Measurements from ENCODE around the gene IGFBP5.

IGFBP5 gene

GRCh38 chr2:216646116-216646515 lies 49.2 kb downstream of the IGFBP5 start:
- no peak for TF ChIP-seq CTCF (IDR thresholded peaks at IDR 0.05; ENCODE audit: insufficient read depth, missing control alignments)
- no peak for DNase-seq (ENCODE audit: insufficient read length, low spot score)
- FAIRE-seq = no peak

- no peak for FAIRE-seq
- no peak for DNase-seq (ENCODE audit: insufficient read length, low spot score)
- no peak for TF ChIP-seq CTCF (IDR thresholded peaks at IDR 0.05; ENCODE audit: insufficient read depth, missing control alignments)
These were observed 49.8 kb downstream of the IGFBP5 start for GRCh38 chr2:216645636-216645950.

GRCh38 chr2:216644842-216645635 lies 50.3 kb downstream of the IGFBP5 start:
- FAIRE-seq (no peak), DNase-seq (ENCODE audit: insufficient read length, low spot score) (no peak)
- TF ChIP-seq CTCF (IDR thresholded peaks at IDR 0.05; ENCODE audit: insufficient read depth, missing control alignments) = no peak

GRCh38 chr2:216643986-216644659 lies 51.2 kb downstream of the IGFBP5 start:
- TF ChIP-seq CTCF (IDR thresholded peaks at IDR 0.05; ENCODE audit: insufficient read depth, missing control alignments) = no peak
- DNase-seq (ENCODE audit: insufficient read length, low spot score) = no peak

GRCh38 chr2:216637472-216637871 lies 57.9 kb downstream of the IGFBP5 start:
- no peak for FAIRE-seq
- TF ChIP-seq CTCF (IDR thresholded peaks at IDR 0.05; ENCODE audit: insufficient read depth, missing control alignments) = no peak
- no peak for DNase-seq (ENCODE audit: insufficient read length, low spot score)

More at GRCh38 chr2:216643986-216644659, 51.2 kb downstream of the IGFBP5 start:
- no peak for FAIRE-seq

- FAIRE-seq = no peak
- no peak for TF ChIP-seq CTCF (IDR thresholded peaks at IDR 0.05; ENCODE audit: insufficient read depth, missing control alignments)
- DNase-seq (ENCODE audit: insufficient read length, low spot score) = peak; percentile 56
These were observed 58.5 kb downstream of the IGFBP5 start for GRCh38 chr2:216636551-216637450.

Data from D721Med (cell line).